Measurements from ENCODE around the gene HOTAIR. TPM values are rescaled to one million over a fixed set of nuclear protein-coding genes. Genes with fewer than 3 reads are reported as not detected.

The HOTAIR gene
- total RNA-seq, 2 donors from 2014 or later, result 0.28 TPM; not detected in 1

GRCh38 chr12:54020591-54021405, 46.0 kb upstream of the HOTAIR start:
- 32% methylated on average over 23 of the region's 23 CpGs for WGBS
- Histone ChIP-seq H3K4me1 (replicated peaks) (no peaks in the 10 kb centered on the region), H3K4me3 (no peak overlapping the region), H3K27ac (no peak overlapping the region), H3K36me3 (no peaks in the 10 kb centered on the region), H3K27me3 (replicated peaks; ENCODE audit: insufficient read depth) (peaks cover 62% of the 10 kb centered on the region), H3K9me3 (no peaks in the 10 kb centered on the region)
- no peak for DNase-seq (ENCODE audit: low spot score)
- TF ChIP-seq CTCF (IDR thresholded peaks at IDR 0.05) (no peak), POLR2A (IDR thresholded peaks at IDR 0.05) (no peak), POLR2AphosphoS5 (IDR thresholded peaks at IDR 0.05) (no peak)
- intact Hi-C loops (cut with DNase I), result no loop called here

GRCh38 chr12:54019924-54020590, 45.3 kb upstream of the HOTAIR start:
- Histone ChIP-seq H3K27me3 (replicated peaks; ENCODE audit: insufficient read depth) (peaks cover 69% of the 10 kb centered on the region), H3K27ac (no peak overlapping the region), H3K4me3 (no peak overlapping the region), H3K9me3 (no peaks in the 10 kb centered on the region), H3K36me3 (no peaks in the 10 kb centered on the region), H3K4me1 (replicated peaks) (no peaks in the 10 kb centered on the region)
- 40% methylated on average over 10 of the region's 10 CpGs for WGBS
- DNase-seq (ENCODE audit: low spot score), result no peak
- intact Hi-C loops (cut with DNase I), result no loop called here
- TF ChIP-seq CTCF (IDR thresholded peaks at IDR 0.05), result no peak
- TF ChIP-seq POLR2AphosphoS5 (IDR thresholded peaks at IDR 0.05), result no peak
- no peak for TF ChIP-seq POLR2A (IDR thresholded peaks at IDR 0.05)

- no peaks in the 10 kb centered on the region for H3K9me3 ChIP-seq
- intact Hi-C loops (cut with DNase I), result no loop called here
- WGBS, result 15% methylated on average over 43 of the region's 43 CpGs
- no peaks in the 10 kb centered on the region for H3K36me3 ChIP-seq
- H3K27ac ChIP-seq, result no peak overlapping the region
- H3K27me3 ChIP-seq (replicated peaks; ENCODE audit: insufficient read depth), result peaks cover 69% of the 10 kb centered on the region
- TF ChIP-seq CTCF (IDR thresholded peaks at IDR 0.05) (no peak), POLR2AphosphoS5 (IDR thresholded peaks at IDR 0.05) (no peak), POLR2A (IDR thresholded peaks at IDR 0.05) (no peak)
- no peak for DNase-seq (ENCODE audit: low spot score)
- H3K4me3 ChIP-seq, result no peak overlapping the region
- no peaks in the 10 kb centered on the region for H3K4me1 ChIP-seq (replicated peaks)
Measured at GRCh38 chr12:54019091-54019811, 44.5 kb upstream of the HOTAIR start.

- TF ChIP-seq POLR2AphosphoS5 (IDR thresholded peaks at IDR 0.05), result no peak
- no peak for TF ChIP-seq POLR2A (IDR thresholded peaks at IDR 0.05)
- no peak for TF ChIP-seq CTCF (IDR thresholded peaks at IDR 0.05)
- no peaks in the 10 kb centered on the region for H3K4me1 ChIP-seq (replicated peaks)
- no peaks in the 10 kb centered on the region for H3K36me3 ChIP-seq
- peaks cover 68% of the 10 kb centered on the region for H3K27me3 ChIP-seq (replicated peaks; ENCODE audit: insufficient read depth)
- intact Hi-C loops (cut with DNase I), result no loop called here
- H3K9me3 ChIP-seq, result no peaks in the 10 kb centered on the region
- no peak overlapping the region for H3K27ac ChIP-seq
- 18% methylated on average over 29 of the region's 29 CpGs for WGBS
- no peak for DNase-seq (ENCODE audit: low spot score)
- H3K4me3 ChIP-seq, result no peak overlapping the region
Measured at GRCh38 chr12:54018468-54018984, 43.8 kb upstream of the HOTAIR start.
